Endothelial cell of umbilical vein (primary cell): Measurements from ENCODE around the gene INTS6. TPM values are rescaled to one million over a fixed set of nuclear protein-coding genes. Genes with fewer than 3 reads are reported as not detected.

Source experiments
- BruUV-seq: library from RNA; stranded (reverse); fragments of 400-500 nt; replicated peaks from 2 replicates; lab custom pipeline; 2021; lab: Mats Ljungman, UMichigan
- CTCF ChIA-PET: fragments of 300-600, 350-600 bp; sonication (Branson Sonifier 250); formaldehyde crosslinking; loops from one replicate; lab custom pipeline; 2021; ENCODE audit warnings: antibody characterized with exemption, inconsistent platforms; lab: Charles Lee
- POLR2A ChIA-PET: fragments of 300-600, 350-600 bp; sonication (Branson Sonifier 250); formaldehyde crosslinking; loops from one replicate; lab custom pipeline; 2021; ENCODE audit warnings: antibody characterized with exemption, inconsistent platforms; lab: Charles Lee
- DNase-seq: peaks from one replicate; pipeline ENCODE4 v3.0.0-alpha.2; 2011; ENCODE audit warnings: low read depth, low spot score
- FAIRE-seq: peaks from 2 replicates; lab custom pipeline; 2011; peaks lifted over from hg19 to GRCh38; lab: Jason Lieb, UNC
- H2AFZ ChIP-seq: 2 replicates; pipeline ENCODE4 v1.6.0; 2012; ENCODE audit warnings: low read depth, low read length, control low read depth, inconsistent platforms
- H3K27ac ChIP-seq: 2 replicates; pipeline ENCODE4 v1.5.1; 2011; ENCODE audit warnings: low read depth, mild to moderate bottlenecking, control low read depth, low read length, moderate library complexity; ENCODE audit not compliant: insufficient read depth
- H3K27me3 ChIP-seq, 2 experiments: 2 replicates each; pipeline versions ENCODE4 v1.6.0 to v1.6.1; 2011; ENCODE audit warnings: low read length in 2 of 2, mixed read lengths in 1 of 2; ENCODE audit not compliant: control insufficient read depth in 2 of 2, insufficient read depth in 2 of 2
- H3K36me3 ChIP-seq, 2 experiments: 2 replicates in 1 of 2; 3 replicates in 1 of 2; pipeline ENCODE4 v1.5.1; 2011; ENCODE audit warnings: low read length in 2 of 2, mild to moderate bottlenecking in 1 of 2, moderate library complexity in 1 of 2; ENCODE audit not compliant: control insufficient read depth in 2 of 2, insufficient read depth in 2 of 2; ENCODE audit errors: extremely low read depth in 1 of 2
- H3K4me1 ChIP-seq: 3 replicates; pipeline ENCODE4 v1.5.1; 2011; ENCODE audit warnings: mild to moderate bottlenecking, low read length; ENCODE audit not compliant: control insufficient read depth, insufficient read depth; ENCODE audit errors: extremely low read depth
- H3K4me2 ChIP-seq: 2 replicates; pipeline ENCODE4 v1.6.1; 2011; ENCODE audit warnings: low read length, control low read depth, mixed read lengths; ENCODE audit not compliant: insufficient read depth
- H3K4me3 ChIP-seq, 3 experiments: fragments of 200-600 bp in 1 of 3; sonication (generic), shearing (Covaris generic) in 1 of 3; replicated peaks in 1 of 3; 2 replicates each; pipeline ENCODE4 v1.5.1; 2011 to 2016; ENCODE audit warnings: control low read depth in 3 of 3, low read length in 3 of 3, mild to moderate bottlenecking in 2 of 3, inconsistent platforms in 1 of 3, low read depth in 1 of 3, moderate library complexity in 1 of 3; ENCODE audit not compliant: insufficient read depth in 1 of 3
- H3K79me2 ChIP-seq: 2 replicates; pipeline ENCODE4 v1.6.0; 2012; ENCODE audit warnings: low read length, inconsistent platforms; ENCODE audit not compliant: control insufficient read depth, insufficient read depth
- H3K9ac ChIP-seq: replicated peaks from 2 replicates; pipeline ENCODE3; 2011; ENCODE audit warnings: low read length, control low read depth; ENCODE audit not compliant: insufficient read depth; ENCODE audit errors: extremely low read depth
- H3K9me1 ChIP-seq: replicated peaks from 3 replicates; pipeline ENCODE4 v1.6.0; 2011; ENCODE audit warnings: mild to moderate bottlenecking, low read length; ENCODE audit not compliant: control insufficient read depth, insufficient read depth; ENCODE audit errors: extremely low read depth
- H3K9me3 ChIP-seq: replicated peaks from 2 replicates; pipeline ENCODE4 v1.5.1; 2012; ENCODE audit warnings: low read length, inconsistent platforms; ENCODE audit not compliant: control insufficient read depth, insufficient read depth
- H4K20me1 ChIP-seq: replicated peaks from 2 replicates; pipeline ENCODE3; 2011; ENCODE audit warnings: mild to moderate bottlenecking, low read length; ENCODE audit not compliant: control insufficient read depth, insufficient read depth; ENCODE audit errors: extremely low read depth
- CTCF ChIP-seq, 2 donors: IDR thresholded peaks; 1 replicate in 1 of 2; 2 replicates in 1 of 2; pipeline ENCODE4 v1.5.1; 2011; ENCODE audit warnings: low read length in 2 of 2, mild to moderate bottlenecking in 2 of 2, moderate library complexity in 2 of 2, control low read depth in 1 of 2, inconsistent platforms in 1 of 2, low read depth in 1 of 2; ENCODE audit not compliant: insufficient read depth in 1 of 2; ENCODE audit errors: extremely low read depth in 1 of 2
- EZH2 ChIP-seq: IDR thresholded peaks from 2 replicates; pipeline ENCODE4 v1.6.1; 2012; ENCODE audit warnings: borderline replicate concordance, low read depth, mild to moderate bottlenecking, moderate library complexity, low read length, inconsistent platforms; ENCODE audit not compliant: severe bottlenecking
- FOS ChIP-seq: IDR thresholded peaks from 2 replicates; pipeline ENCODE4 v1.6.1; 2011; ENCODE audit warnings: mild to moderate bottlenecking, low read length, moderate library complexity, borderline replicate concordance; ENCODE audit not compliant: insufficient read depth
- GATA2 ChIP-seq: IDR thresholded peaks from 2 replicates; pipeline ENCODE4 v1.7.0; 2011; ENCODE audit warnings: low read depth, mild to moderate bottlenecking, moderate library complexity, mixed read lengths, low read length; ENCODE audit not compliant: insufficient read length, insufficient read depth
- JUN ChIP-seq: IDR thresholded peaks from 2 replicates; pipeline ENCODE4 v1.6.1; 2011; ENCODE audit warnings: borderline replicate concordance, low read depth; ENCODE audit not compliant: insufficient read length, insufficient read depth
- MAX ChIP-seq: IDR thresholded peaks from 2 replicates; pipeline ENCODE4 v1.6.1; 2011; ENCODE audit not compliant: insufficient read depth, insufficient read length
- MYC ChIP-seq: IDR thresholded peaks from one replicate; pipeline ENCODE4 v1.6.1; 2011; ENCODE audit warnings: mild to moderate bottlenecking, low read depth, low read length
- POLR2A ChIP-seq: IDR thresholded peaks from 2 replicates; pipeline ENCODE4 v1.6.1; 2012; ENCODE audit warnings: low read depth, mild to moderate bottlenecking, control low read depth, low read length
- POLR2AphosphoS5 ChIP-seq: IDR thresholded peaks from 2 replicates; pipeline ENCODE4 v1.6.1; 2012; ENCODE audit warnings: low read depth, mild to moderate bottlenecking, control low read depth, low read length, moderate library complexity; ENCODE audit not compliant: insufficient read depth
- dilution Hi-C: fragments of 300-500 bp; cut with MboI; formaldehyde crosslinking; loops from one replicate; pipeline ENCODE4 v1.15.0; 2019; ENCODE audit warnings: low sequenced_read_pairs; ENCODE audit not compliant: extremely low pct_ligation_motif_present
- intact Hi-C: fragments of 100-400 bp; cut with micrococcal nuclease; formaldehyde crosslinking; loops from one replicate; pipeline ENCODE4 v1.10.0; 2022
- polyA plus RNA-seq, 4 experiments: library from polyadenylated mRNA; depleted of rRNA in 3 of 4; stranded (reverse) in 3 of 4; unstranded in 1 of 4; fragments of >200 nt; gene quantifications; 2 replicates each; pipeline versions ENCODE4 v1.2.1 to v1.2.3, GENCODE V29; 2011 to 2012; ENCODE audit warnings: missing spikeins in 1 of 4
- total RNA-seq: library from RNA; stranded (reverse); gene quantifications from 2 replicates; pipeline ENCODE4 v1.2.3, GENCODE V29; 2021

Gene INTS6
- total and polyA plus RNA-seq, 2 donors (not counting 3 experiments of a cell fraction or from before 2014, with no cell fraction given): 9.5 to 45.4 TPM

GRCh38 chr13:51477149-51477548 is 24.3 kb upstream of the INTS6 start:
- H3K27me3 ChIP-seq: no peaks in the 10 kb centered on the region
- dilution Hi-C loops: no loop called here
- no peaks in the 10 kb centered on the region for H3K79me2 ChIP-seq
- TF ChIP-seq MAX (no peak), POLR2AphosphoS5 (no peak), MYC (no peak), GATA2 (no peak), CTCF (IDR thresholded peaks at IDR 0.05; ENCODE audit: extremely low read depth in 1 of 2, insufficient read depth in 1 of 2, low read depth in 1 of 2, low read length in 2 of 2) (no peak), POLR2A (no peak), FOS (no peak), JUN (no peak), EZH2 (no peak)
- no peak overlapping the region for H3K4me2 ChIP-seq
- no peaks in the 10 kb centered on the region for H3K36me3 ChIP-seq
- ChIA-PET CTCF (interaction anchor here (2.2 kb wide), 1 partner anchor 11 kb away, joined by 8 read pairs; no protein-coding TSS in a partner anchor), POLR2A (interaction anchor here (2.2 kb wide), 1 partner anchor 24 kb away, joined by 13 read pairs; the partner anchor contains the start of gene INTS6)
- intact Hi-C loops: no loop called here
- no peak overlapping the region for H3K4me3 ChIP-seq
- H3K9me3 ChIP-seq: no peaks in the 10 kb centered on the region
- H2AFZ ChIP-seq: no peak overlapping the region
- H3K4me1 ChIP-seq: peaks cover 2% of the 10 kb centered on the region
- H3K9ac ChIP-seq: no peak overlapping the region
- FAIRE-seq: no peak
- BruUV-seq: no TSS peak
- H3K9me1 ChIP-seq: no peaks in the 10 kb centered on the region
- DNase-seq: no peak
- H4K20me1 ChIP-seq: no peaks in the 10 kb centered on the region
- no peak overlapping the region for H3K27ac ChIP-seq
